Thyroid gland (tissue), 4 donors: ENCODE results near the gene POGZ.

ENCODE experiments used
- POLR2A ChIP-seq, 2 donors: fragments of 450-650 bp; IDR thresholded peaks; one replicate each; pipeline ENCODE4 v1.6.1; 2017; ENCODE audit warnings: antibody characterized with exemption in 2 of 2, mild to moderate bottlenecking in 2 of 2, moderate library complexity in 1 of 2
- TF ChIP-seq, protein P1 (sequence below), 6 experiments: fragments of 200-600 bp in 3 of 6; fragments of 450-650 bp in 3 of 6; sonication (generic) in 3 of 6; IDR thresholded peaks; one replicate each; pipeline ENCODE4 v1.5.1; 2016 to 2019; ENCODE audit warnings: antibody characterized with exemption in 6 of 6, mild to moderate bottlenecking in 2 of 6, inconsistent platforms in 1 of 6, moderate library complexity in 1 of 6

DNA sequence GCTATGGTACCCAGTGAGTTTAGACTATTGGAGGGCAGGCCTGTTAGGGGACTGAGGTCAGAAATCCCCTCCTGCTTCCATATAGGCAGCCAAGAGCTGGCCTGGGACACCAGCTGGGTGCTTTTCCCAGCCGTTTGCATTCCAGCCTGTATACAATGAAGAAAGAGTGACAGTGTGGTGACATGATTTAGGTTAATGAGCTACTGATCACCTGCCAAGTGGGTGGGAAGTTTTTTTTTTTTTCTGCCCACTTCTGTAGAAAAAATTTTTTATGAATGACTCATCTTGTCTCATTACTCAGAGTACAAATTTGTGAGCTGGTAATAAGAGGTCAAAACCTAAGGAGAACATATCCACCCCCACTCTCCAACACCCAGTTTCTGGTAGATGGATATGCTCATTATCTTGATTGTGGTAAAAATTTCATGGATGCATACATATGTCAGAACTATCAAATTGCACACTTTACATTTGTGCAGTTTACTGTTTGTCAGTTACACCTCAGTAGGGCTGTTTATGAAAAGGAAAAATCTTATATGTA is 35.5 kb upstream of the POGZ start:
- TF ChIP-seq POLR2A (IDR thresholded peaks at IDR 0.05), result no peak
- TF ChIP-seq, protein P1, sequence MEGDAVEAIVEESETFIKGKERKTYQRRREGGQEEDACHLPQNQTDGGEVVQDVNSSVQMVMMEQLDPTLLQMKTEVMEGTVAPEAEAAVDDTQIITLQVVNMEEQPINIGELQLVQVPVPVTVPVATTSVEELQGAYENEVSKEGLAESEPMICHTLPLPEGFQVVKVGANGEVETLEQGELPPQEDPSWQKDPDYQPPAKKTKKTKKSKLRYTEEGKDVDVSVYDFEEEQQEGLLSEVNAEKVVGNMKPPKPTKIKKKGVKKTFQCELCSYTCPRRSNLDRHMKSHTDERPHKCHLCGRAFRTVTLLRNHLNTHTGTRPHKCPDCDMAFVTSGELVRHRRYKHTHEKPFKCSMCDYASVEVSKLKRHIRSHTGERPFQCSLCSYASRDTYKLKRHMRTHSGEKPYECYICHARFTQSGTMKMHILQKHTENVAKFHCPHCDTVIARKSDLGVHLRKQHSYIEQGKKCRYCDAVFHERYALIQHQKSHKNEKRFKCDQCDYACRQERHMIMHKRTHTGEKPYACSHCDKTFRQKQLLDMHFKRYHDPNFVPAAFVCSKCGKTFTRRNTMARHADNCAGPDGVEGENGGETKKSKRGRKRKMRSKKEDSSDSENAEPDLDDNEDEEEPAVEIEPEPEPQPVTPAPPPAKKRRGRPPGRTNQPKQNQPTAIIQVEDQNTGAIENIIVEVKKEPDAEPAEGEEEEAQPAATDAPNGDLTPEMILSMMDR (IDR thresholded peaks at IDR 0.05), result no peak
